HG02885 (cell line): ENCODE data around the gene ERRFI1.

Experiments used
- ATAC-seq: cut with Tn5 transposase; IDR thresholded peaks from one replicate; pipeline ENCODE4 v1.9.1; 2021; ENCODE audit warnings: mild to moderate bottlenecking; ENCODE audit not compliant: unreplicated experiment, poor library complexity

Gene ERRFI1

DNA sequence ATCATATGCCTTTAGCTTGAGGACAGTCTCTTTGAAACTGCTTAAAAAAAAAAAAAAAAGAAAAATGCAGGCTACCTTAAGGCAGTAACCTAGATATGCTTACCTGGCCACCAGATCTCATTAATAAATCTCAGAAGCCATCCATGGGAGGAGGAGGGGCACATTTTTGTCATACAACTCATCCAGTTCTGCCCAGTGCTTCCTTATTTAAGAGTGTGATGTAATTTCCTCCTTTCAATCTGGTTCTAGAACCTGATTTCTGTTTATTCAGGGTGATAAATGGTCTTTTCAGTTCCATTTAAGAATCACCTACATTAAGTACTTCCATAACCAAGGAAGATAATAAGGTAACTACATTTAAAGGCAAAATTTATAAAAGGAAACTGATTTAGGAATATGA is 6.1 kb downstream of the ERRFI1 start:
- ATAC-seq, result no peak

DNA sequence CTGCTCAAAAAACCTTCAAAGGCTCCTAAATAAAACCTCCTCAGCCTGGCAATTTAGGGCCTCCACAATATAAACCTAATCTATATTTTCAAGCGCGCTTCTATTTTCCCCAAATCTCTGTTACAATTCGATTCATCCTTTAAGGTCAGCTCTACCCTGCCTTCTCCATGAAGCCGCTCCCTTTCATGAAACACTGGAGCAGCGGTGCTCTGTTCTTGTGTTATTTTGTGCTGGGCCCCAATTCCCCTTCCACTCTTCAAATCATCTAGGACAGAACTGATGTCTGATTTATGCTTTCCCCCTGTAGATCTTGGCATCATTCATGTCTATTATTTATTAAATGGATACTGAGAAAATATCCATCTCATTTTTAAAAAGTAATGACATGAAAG is 6.9 kb downstream of the ERRFI1 start:
- no peak for ATAC-seq

DNA sequence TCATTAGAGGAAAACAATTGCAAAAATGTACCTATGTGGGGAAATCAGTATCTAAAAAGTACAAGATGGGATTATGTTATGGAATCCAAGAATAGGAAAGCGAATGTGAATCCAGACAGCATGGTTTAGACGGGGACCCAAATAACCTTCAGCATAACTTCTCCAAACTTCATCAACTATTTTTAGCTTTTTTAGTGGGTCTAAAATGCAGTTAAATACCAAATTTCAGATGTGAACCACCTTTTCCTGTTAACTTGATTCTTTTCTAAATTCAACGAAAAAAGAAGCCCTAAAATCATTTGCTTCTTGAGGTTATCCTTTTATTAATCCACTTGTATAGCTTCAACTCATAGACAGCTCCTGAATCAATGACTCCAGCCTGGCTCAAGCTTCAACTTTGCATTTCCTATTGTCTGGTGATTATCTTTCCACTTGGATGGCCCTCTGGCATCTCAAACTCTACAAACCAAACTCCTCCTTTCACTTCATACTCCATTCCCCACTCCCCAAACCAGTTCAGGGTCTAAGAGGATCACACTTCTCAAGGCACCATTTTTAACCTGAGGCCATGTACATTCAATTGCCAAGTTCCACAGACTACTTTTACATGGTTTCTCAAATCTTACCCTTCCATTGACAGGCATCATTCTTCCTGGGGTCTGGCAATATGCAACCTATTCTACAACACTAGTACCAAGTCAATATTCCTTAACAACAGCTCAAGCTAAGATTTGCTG is 7.4 kb downstream of the ERRFI1 start:
- ATAC-seq, result no peak

DNA sequence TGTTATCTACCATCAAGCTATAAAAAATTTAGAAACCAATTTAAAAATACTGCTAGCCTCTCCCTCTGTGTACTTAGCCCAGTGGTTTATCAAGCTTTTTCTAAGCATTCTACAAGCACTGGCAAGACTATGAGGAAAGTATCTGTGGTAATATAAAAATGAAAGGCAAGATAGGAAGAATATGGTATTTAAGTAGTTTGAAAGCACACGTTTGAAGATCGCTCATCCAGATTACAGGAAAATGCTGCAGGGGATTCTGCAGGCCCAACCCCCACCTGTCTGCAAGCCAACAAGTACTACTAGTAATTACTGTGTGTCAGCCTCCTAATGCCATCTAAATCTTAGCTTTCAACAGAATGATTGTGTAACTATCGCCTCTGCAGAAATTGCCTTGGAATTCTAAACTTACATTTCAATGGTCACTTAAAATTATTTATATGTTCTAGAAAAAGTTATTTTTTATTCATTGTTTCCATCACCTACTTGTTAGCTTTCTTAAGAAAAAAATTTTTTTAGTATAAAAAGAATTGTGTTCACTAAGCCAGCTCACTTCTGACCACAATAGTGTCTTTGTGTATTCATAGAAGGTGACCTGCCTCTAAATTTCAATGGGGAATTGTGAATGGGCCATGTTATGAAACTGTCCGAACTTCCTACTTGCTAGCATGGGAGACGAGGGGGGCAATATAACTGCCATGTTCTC is 8.5 kb downstream of the ERRFI1 start:
- no peak for ATAC-seq

DNA sequence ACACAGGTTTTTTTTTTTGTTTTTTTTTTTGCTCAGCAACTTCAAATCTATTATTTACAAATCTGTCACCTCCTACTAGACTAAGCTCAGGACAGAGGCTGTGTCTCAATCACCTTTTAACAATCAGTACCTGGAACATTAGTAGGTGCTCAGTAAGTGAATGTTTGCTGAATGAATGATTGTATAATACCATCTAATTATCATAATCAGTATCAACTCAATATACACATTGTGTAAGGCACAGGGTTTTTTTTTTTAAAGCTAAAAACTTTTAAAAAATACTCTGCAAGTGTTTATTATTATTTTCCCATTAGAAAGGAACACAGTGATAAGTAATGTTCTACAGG is 9.2 kb downstream of the ERRFI1 start:
- no peak for ATAC-seq

DNA sequence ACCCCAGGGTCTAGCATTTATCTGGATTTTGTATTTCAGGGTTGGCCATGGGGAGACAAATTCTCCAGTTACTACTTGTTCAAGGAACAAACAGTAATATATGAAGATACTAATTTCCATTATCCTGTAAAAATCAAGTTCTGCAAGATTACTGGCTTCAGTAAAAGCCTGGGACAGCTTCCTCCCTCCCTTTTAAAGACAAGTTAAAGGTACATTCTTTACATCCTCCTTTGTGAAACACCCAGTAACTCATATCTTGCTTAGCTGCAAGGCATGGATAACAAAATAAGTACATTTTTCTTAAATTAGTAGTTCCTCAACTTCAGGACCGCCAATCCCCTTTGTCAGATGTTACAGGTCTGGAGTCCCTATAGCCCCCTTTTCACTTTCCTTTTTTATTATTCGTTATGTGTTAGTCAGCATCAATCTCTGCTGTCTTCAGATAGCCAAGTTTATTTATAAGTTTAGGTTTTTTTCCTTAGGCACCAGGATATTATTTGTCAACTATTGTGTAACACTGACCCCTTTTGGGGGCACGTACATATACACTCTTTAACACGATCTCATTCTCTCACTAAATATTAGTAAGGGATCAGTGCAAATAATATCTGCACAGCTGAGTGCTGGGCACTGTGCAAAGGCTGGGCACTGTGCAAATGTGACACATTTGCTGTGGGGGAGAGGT is 9.8 kb downstream of the ERRFI1 start:
- ATAC-seq, result no peak

DNA sequence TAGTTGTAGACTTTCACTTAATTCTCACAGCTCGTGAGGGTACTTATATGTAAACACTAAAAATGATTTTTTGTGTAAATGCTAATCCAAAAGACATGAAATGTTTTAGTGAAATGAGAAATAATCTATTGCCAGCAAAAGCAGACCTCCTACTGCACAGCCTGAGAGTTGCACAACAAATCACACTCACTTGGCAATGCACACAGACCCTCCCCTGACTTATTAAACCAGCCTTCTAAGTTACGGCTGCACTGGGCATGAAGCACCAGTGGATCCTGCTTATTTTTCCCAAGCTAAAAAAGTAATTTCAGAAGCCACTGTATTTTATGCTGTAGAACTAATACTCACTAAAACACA is 10.3 kb downstream of the ERRFI1 start:
- no peak for ATAC-seq

DNA sequence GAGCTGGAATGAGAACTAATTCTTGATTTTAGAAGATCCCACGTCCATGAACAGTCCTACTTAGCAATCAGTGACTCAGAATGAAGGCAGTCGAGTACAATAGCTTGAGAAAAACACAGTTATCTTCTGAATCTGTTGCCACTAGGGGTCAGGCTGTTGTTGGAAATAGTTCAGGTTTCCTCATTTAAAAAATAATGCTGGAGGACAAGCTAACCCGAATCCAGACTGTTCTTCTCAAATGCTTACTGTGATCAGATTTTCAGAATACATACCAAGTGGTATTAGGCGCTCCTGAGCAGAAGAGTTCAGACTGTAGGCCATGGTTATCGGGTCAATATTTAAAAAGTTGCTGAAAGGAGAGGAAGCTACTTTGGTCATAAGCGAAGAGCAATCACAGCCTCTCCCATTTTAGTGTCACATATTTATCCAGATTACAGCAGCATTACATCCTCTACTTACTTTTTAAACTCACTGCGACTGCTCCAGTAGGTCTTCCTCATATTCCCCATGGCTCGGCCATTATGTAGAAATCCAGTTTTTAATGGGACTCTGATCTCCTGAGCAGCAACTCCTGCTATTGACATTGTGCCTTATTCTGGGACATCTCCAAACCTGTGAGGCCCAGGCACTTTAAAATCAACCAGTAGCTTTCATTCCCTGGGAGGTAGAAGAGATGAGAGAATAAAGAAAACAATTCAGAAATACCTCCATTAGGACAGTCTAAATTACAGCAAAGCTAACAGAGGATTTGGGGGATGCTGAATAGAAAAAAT is 10.9 kb downstream of the ERRFI1 start:
- no peak for ATAC-seq

DNA sequence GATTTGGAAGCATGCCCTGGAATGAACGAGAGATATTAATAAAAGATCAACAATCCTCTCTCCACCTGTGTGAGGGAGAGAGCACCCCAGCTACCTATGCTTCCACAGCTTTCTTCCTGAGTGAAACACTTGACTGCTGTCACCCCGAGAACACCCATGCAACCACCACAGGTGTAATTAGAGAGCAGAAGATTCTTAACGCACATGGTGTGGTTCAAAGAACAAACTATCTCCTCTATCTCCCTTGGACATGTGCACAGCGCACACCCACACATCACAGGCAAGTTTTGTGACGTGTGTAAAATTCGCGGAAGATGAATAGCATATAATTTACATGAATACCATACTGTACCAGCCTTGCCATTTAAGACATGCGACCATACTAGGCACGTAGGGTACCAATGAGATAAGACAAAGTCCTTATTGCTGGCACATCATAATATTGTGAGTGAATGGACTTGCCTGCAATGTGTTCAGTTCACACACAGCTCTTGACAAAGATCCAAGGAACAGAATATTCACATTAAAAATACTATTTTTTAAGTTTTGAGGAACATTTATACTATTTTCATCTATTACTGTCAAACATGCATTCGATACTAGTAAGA is 11.6 kb downstream of the ERRFI1 start:
- no peak for ATAC-seq

DNA sequence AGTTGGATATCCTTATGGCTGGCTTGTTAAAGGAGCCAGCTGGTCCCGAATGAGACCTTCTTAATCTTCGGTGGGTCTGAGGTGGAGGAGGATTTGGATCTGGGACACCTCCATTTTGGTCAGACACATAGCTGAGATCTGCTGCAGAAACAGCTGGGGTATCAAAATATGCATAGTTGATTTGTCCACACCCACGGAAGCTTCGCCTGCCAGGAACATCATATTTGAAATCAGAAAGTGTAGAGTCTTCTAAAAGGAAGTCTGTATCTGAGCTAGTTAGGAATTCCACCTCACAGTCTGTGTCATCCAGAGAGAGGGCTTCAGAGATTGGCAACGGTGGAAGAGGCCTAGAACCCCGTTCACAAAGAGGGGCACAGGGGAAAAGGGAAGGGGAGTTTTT is 12.3 kb downstream of the ERRFI1 start:
- no peak for ATAC-seq

DNA sequence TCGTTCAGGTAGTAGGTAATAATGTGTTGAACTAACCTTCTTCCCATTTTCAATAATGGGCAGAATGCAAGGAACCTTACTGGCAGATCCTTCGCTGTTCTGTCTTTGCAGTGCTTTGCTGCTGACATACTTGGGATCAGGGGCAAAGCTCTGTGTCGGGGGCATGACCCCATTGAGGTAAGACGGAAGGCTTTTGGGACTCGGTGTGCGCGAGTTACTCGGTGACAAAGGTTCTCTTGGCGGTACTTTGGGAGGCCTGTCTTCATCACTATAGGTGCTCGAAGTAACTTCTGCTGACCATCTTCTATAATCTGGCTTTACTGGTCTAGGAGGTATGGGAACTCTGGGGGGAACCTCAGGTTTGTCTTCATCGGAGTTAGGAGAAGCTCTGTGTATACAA is 12.7 kb downstream of the ERRFI1 start:
- no peak for ATAC-seq

DNA sequence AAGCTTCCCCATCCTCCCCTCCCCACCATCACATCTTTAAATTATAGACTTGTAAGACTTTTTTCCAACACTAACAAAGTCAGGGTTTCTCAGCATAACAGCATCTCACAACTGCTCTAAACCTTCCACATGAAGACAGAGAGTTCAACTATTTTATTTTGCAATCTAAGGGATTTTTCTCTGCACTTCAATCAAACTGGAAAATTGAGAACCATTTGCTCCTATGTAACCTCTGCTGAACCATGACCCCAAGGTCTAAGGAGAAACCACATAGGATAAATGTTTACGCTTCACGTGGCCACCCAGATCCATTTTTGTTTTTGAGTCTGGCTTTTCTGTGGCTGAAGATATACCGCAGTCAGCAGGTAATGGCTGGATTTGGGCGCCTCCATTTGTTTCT is 13.2 kb downstream of the ERRFI1 start:
- no peak for ATAC-seq

DNA sequence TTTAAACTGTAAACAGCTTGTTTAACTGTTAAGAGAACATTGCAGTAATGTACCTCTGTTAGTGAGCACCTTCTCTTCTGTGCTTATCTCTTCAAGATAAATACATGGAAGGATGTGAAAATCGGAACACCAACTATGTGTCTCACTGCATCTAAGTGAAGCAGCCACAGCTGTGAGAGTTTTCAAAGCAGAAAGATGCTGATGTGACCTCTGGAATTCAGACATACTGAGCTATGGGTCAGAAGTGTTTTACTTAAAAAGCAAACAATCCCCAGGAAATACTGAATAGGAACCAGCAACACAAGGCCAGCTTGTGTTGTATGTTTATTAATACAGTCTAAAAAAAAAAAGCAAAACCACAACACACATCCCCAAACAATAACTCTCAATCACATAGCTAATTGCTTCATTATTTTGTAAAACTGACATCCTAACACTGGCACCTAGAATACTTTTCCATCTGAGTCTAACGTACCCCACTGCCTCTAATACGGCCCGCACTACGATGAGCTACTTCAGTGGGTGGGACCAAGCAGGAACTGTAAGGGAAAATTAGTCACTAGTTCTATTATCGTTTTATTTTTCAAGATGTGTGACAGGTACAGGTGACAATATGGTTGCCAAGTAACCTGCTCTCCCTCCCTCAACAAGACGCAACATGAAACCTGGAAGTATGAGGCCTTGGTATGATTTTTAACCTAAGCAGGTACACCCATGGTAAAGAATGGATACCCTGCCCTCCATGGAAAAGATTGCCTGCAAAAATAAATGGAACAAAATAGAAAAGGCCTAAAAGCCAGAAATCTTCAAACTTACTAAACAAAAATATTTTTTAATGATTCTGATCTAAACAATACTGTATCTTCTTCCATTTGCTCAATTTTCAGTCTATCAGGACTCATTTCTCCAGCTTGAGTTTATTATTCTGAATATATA is 13.9 kb downstream of the ERRFI1 start:
- no peak for ATAC-seq

DNA sequence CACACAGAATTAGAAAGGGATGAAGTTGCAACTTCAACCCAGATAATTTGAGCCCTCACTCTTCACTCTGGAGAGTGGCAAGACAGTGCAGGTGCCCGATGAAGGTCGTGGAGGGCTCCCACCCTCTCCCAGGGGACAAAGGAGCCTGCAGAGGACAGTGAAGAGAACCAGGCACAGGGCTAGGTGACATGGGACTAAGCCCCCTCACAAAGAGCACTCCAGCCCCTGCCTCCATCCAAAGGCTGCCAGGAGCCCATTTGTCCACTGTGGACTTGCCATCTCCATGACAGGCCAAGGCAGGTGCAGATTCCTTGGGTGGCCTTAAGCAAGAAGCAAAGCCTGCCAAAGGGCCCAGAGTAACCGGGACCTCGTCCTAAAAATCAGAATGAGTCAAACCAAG is 15.1 kb downstream of the ERRFI1 start:
- no peak for ATAC-seq

DNA sequence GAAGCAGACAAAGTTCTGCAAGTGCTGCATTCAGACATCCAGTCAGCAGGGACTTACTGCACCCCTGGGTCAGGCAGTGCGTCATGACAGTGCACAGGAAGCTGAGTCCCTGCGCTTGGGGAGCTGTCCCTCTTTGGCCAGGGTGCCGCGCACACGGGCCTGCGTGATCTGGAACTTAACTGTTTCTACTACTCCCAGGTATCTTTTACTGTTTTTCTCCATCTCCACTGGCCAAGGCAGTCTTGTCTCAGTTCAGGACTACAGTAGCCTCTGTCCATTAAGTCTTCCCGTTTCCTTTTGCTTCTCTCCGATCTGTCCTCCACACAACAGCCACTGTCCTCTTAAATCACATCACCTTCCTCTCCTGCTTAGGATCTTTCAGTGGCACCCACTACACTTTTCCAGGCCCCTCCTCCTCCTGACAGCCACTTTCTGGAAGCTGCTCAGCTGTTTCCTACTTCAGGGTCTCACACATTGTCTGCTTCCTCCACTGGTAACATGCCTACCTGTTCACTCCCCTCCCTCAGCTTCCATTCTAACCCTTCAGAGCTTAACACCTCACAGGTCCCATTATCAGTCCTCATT is 15.9 kb downstream of the ERRFI1 start:
- ATAC-seq, result no peak

DNA sequence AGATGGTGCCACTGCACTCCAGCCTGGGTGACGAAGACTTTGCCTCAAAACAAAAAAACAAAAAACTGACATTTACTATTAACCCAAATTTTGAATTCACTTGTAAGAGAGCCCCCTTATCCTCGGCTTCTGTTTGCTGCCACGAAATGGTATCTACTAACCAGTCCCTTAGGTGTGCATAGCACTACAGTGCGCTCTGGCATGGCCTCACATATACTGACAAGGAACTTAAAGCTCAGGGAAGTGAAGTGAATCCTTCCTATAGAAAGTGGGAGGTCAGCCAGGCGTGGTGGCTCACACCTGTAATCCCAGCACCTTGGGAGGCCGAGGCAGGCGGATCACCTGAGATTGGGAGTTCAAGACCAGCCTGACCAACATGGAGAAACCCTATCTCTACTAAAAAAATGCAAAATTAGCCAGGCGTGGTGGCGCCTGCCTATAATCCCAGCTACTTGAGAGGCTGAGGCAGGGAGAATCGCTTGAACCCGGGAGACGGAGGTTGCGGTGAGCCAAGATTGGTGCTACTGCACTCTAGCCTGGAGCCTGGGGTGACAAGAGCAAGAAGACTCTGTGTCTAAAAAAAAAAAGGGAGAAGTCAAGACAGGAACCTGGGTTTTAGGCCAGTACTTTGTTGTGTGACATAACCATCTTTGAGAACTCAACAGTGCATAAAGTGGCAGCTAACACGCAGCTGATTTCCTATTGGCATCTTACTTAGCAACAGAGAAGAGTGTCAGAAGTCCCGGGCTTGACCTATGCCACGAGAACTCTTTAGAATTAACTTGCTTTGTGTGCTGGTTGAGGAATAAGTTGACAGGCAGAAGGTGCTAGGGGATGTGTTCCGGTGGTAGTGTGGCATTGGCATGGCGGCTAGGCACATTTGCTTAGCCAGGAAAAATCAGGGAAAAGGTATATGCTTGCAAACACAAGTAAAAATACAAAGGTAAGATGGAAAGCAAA is 16.8 kb downstream of the ERRFI1 start:
- no peak for ATAC-seq

DNA sequence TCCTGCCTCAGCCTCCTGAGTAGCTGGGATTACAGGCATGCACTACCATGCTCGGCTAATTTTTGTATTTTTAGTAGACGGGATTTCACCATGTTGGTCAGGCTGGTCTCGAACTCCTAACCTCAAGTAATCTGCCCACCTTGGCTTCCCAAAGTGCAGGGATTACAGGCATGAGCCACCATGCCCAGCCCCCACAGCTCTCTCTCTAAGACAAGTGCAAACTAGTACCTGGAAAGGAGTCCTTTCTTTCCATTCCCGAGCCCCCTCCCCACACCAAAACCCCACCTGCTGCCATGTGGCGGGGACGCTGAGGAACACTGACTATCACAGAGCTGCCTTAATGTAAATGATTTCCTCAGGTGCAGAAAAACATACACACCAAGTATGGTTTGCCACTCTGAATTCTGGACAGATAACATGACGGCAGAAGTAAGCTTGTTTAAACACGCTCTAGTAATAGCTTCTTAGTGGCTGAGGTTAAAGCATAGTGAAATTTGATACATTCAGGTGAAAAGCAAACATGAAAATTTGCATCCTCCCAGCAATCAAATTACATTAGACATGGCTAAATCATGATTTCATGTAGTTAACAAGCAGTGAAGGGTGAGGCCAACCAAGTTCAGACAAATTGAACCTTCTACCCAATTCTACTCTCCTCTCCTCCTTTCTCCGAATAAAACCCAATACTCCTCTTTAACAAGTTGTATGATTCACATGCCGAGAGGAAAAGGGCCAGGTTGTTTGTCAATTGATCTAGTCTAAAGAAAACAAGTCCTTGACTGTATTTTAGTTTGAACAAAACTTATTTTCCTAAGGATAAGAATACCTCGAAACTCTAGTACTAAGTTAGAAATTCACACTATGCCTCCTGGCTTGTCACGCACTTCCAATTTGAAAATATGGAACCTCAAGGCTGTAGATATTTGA is 19.8 kb downstream of the ERRFI1 start:
- ATAC-seq, result no peak
